Endometrium (tissue), 2 donors: ENCODE results near the gene INO80C.

Experiments
- FAIRE-seq: peaks from 2 replicates; lab custom pipeline; 2012; peaks lifted over from hg19 to GRCh38; lab: Jason Lieb, UNC
- donor health status: control.
- donor health status: control.

The INO80C gene

GRCh38 chr18:35426786-35427185 lies 71.0 kb downstream of the INO80C start:
- no peak for FAIRE-seq

DNA sequence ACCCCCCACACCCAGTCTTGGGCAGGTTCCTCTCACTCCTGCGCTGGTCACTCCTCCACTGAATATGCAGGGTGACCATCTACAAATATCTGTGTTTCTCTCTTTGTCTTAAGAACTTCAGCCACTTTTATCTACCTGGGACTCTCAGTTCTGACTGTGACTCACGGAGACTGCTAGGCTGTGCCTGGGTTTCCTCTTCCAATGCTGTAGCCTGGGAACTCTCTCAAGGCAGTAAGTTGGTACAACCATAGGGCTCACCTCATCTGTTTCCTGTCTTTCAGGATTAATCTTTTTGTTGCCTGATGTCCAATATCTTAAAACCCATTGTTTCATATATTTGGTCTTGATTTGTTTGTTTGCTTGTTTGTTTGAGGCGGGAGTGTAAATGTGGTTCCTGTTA lies 73.4 kb downstream of the INO80C start:
- no peak for FAIRE-seq

- FAIRE-seq: no peak
These were observed 75.5 kb downstream of the INO80C start for GRCh38 chr18:35422237-35422636.

DNA sequence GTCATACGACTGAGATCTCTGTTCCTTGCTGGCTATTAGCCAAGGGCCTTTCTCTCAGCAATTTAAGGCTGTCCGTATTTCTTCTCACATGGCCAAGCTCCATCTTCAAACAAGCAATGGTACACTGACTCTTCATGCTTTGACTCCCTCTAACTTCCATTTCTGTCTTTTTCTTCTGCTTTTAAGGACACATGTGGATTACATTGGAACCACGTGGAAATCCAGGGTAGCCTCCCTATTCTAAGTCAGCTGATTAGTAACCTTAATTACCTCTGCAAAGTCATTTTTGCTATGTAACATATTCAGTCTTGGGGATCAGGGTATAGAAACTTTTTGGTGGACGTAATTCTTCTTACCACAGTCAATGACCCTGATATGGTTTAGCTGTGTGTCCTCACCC lies 79.2 kb downstream of the INO80C start:
- no peak for FAIRE-seq
